Measurements from ENCODE around the gene KCTD15.
A peak's percentile ranks its signal among the peaks of the same experiment; 100 is the strongest.

The KCTD15 gene, protein sequence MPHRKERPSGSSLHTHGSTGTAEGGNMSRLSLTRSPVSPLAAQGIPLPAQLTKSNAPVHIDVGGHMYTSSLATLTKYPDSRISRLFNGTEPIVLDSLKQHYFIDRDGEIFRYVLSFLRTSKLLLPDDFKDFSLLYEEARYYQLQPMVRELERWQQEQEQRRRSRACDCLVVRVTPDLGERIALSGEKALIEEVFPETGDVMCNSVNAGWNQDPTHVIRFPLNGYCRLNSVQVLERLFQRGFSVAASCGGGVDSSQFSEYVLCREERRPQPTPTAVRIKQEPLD

GRCh38 chr19:33796164-33796875, at the start of gene KCTD15:
Gene KCTD15, plus strand, starts transcription at chr19:33796870. Its CDS starts 3,585 bp downstream, at chr19:33800455.
- peak; percentile 49 for DNase-seq

GRCh38 chr19:33747273-33747672, 49.4 kb upstream of the KCTD15 start:
- DNase-seq: no peak

GRCh38 chr19:33748231-33748630, 48.4 kb upstream of the KCTD15 start:
- no peak for DNase-seq

DNA sequence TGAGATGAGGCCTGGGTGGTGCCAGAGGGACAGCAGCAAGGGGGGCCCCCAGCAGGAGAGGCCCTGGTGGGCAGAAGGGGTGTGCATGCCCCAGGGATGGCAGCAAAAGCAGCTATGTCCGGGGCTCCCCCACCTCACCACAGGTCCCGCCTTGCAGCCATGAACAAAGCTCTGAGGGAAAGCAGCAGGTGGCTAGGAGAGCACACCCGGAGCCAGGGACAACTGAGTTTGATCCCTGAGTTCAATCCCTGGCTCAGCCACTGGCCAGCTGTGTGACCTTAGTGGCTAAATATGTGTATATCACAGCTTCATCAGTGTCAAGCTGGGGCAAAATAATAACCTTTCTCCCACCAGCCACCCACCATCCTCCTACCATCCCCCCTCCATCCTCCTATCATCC, 47.7 kb upstream of the KCTD15 start:
- DNase-seq: no peak

- DNase-seq: no peak
Measured at GRCh38 chr19:33749619-33750175, 47.0 kb upstream of the KCTD15 start.

- DNase-seq: no peak
Measured at GRCh38 chr19:33750587-33751435, 45.9 kb upstream of the KCTD15 start.

DNA sequence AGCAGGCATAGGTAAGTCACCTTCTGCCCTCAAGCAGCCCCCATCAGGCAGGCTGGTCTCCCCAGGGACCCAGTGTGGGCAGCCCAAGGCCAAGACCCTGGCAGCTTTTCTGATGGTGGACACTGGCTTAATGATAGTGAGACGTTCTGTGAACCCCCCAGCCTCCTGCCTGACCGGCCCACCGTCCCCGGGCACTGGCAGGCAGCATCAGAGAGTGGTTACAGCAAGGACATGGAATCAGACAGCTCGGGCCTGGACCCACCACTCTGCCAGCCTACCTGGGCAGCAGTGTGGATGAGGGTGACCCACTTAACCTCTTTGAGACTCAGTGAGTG, 45.3 kb upstream of the KCTD15 start:
- DNase-seq: no peak

DNA sequence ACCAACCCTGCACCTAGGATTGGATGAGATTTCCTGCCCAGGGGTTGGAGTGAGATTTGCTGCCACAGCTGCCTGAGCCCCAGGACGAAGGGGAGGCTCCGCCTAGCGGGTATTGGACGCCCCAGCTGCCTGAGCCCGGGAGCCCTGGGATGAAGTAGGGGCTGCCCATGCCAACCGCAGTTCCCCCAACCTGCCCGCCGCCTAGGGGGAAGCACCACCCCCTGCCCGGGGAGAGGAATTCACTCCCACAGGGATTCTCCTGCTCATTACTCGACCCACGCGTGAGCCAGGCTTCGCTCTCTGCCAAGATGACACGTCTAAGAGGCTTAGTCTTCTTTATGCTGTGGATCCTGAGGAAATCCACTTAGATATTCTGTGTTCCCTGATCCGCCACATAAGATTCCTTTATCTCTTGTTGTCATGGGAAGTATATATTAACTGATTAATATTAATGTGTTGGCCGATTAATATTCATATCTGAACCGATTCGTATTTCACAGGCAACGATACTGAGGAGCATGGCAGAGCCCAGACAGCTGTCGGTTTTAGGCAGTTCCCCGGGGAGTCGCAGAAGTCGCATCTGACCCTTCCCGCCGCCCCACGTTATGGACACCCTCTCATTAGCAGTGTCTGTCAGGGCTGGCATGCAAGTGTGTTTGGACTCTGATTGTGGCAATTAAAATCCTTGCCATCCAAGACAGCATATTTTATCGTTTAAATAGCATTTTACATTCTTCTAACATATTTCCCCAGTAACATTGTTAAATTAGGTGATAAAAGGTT, 44.5 kb upstream of the KCTD15 start:
- no peak for DNase-seq

DNA sequence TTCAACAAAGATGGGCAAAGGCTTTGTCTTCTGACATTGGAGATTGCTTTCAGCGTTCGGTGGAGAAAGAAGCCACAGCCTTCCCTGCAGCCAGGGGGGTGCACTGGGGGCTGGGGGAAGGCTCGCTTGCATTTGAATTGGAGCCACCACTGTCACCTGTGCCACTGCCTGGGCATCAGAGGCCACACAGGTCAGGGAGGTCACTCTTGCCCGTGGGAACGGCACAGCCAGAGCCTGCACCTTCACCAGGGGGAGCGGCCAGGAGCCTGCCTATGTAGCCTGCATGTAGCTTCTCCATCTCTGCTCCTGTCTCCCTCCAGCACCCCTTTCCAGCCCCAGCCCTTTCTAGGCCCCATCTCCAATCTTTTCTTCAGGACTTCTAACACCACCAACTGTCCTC, 43.7 kb upstream of the KCTD15 start:
- DNase-seq: no peak

DNA sequence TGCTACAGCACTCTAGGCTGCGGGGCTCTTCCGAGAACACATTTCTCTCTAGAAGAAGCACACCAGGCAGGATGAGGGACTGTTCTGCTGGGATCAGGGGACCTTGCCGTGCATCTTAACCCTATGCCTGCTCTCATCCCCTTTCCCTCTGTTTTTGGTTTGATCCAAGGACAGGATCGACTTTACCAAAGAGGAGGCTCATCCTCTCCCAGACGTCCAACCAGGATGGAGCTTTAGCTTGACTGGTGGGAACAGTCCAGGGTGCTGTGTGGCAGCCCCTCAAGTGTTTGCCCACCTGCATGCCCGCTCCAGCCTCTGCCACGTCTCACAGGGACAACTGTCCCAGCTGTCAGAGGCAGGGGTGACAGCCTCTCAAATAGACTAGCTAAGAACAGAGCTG, 42.3 kb upstream of the KCTD15 start:
- no peak for DNase-seq

DNA sequence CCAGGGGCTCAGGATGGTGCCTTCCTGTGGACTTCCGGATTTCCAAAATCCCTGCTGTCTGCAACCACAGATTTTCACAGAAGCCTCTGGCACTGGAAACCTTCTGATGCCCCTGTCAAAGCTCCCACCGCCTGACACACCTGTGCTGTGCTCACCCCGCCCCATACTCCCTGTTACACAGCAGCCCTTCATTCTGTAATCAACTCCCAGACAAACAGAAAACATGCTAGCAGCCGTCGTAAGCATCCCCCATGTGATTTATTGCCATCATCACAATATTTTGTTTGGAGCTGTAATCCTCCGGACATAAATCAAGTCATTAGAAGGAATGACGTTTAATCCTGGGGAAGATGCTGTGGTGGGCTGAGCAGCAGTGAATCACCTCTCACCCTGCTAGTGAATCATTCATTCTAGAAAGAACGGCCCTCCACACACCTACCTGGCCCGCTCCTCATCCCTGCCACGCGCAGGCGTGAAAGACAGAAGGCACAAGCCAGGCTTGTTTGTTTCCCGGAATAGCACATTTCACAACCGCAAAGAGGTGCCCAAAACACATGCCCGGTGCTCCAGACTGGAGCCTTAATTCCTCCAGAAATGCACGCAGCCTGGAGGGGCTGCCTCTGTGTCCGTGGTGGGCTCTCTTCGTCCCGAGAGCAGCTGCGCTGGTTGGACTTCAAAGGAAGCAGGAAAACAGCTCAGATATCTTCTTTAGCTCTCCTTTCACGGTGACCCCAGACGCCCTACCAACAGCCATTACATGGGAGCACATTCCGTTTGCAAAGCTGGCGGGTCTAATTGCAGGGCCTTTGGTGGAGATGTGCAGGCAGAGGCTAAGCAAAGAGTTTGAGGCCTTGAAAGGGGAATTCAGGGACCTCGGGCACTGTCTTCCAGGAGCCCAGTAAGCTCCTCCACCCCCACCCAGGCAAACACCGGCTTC, 41.3 kb upstream of the KCTD15 start:
- no peak for DNase-seq

DNA sequence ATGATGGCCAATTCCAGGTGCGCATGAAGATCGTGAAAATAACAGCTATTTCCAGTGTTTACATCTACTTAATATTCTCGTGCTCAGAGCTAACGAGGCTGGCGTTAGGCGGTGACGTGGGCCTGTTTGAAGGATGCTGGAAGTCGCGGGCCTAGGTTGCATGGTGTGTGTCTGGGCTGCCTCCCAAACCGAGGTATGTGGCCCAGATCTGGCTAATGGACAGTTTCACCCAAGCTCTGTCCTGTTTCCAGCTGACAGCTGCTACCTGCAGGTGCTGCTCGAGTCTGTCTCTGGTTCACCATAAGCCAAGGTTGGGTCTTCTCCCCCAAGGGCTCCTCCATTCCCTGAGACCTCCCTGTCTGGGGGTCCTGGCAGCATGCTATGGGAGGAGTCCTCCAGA, 40.5 kb upstream of the KCTD15 start:
- DNase-seq: no peak

DNA sequence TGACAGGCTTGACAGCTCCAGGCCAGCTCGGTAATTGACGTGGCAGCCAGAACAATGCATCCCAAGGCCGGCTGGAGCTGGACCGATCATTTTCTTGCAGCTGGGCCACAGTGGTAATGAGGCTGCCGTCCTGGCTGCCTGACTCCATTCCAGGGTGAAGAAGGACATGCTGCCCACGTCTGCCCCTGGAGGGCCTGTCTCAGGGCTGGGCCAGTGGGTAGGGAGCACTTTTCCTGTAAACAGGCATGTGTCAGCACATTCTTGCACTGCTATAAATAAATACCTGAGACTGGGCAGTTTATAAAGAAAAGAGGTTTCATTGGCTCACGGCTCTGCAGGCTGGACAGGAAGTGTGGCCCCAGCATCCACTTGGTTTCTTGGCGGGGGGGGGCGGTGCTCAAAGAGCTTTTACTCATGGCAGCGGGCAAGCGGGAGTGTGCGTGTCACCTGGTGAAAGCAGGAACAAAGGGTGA, 38.1 kb upstream of the KCTD15 start:
- no peak for DNase-seq

GRCh38 chr19:33759356-33759755, 37.3 kb upstream of the KCTD15 start:
- DNase-seq: no peak

DNA sequence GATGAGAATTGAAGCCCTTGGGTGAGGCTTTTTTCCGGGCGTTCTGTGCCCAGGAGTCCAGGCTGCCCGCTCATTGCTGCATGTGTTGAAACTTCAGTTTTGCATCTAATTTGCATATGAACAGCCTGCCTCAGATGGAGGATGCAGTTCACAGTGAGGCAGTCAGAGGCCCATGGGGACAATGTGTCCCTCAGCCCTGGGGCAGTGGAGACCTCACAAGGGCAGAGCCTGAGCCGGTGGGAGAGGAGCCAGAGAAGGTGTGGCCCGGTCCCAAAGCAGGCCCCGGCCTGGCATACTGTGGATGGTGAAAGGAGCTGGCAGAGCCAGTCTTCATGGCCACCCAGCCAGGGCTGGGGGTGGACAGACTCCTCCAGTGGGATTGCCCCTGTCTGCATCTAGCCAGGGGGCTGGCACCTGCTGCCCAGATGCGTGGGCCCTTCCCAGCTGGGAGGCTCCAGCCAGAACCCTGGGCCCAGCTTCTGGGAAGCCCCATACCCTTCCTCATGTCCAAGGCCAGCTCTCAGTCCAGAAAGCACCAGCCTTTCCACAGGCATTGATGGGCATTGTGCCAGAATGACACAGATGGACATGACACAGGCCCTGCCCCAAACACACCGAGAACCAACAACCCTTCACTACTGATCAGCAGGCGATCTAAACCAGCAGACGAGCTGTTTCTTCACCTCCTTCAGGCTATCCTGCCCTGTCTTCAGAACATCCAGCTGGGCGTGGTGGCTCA, 32.9 kb upstream of the KCTD15 start:
- DNase-seq: no peak

GRCh38 chr19:33766623-33767022, 30.0 kb upstream of the KCTD15 start:
- DNase-seq: no peak

GRCh38 chr19:33767898-33768413, 28.7 kb upstream of the KCTD15 start:
- DNase-seq: peak; percentile 55

DNA sequence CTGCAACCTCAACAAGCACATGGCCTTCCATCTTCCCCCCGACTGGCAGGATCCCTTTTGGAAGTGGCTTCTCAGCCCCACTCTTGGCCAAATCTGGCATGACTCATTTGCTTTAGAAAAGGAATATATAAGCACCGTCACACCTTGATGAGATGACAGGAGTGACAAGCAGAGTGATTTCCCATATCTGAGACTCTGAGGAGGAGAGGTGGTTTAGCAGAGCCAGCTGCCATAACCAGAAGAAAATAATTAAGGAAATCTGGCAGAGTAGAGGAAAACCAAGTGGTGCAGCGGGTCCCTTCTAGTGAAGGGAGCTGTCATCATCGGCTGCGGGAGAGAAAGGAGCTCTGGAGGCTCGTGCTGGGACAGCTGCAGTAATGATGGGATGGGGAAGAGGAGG, 27.5 kb upstream of the KCTD15 start:
- no peak for DNase-seq

DNA sequence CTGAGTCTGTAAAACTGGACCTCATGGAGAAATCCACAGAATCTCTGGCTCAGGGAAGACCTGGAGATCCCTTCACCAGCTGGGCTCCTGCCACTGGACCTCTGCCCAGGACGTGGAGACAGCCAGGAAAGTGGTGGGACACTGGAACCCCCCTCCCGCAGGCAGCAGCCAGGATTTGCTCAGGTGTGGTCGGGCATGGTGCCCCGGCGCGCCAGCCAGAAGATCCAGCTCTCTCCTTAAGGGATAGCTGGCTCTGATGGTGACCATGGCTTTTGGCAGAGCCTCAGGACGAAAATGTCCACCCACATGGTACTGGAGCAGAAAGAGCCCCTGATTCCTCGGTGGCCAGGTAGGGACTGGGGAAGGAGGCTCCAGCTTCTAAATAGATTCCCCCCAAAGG, 26.6 kb upstream of the KCTD15 start:
- no peak for DNase-seq

DNA sequence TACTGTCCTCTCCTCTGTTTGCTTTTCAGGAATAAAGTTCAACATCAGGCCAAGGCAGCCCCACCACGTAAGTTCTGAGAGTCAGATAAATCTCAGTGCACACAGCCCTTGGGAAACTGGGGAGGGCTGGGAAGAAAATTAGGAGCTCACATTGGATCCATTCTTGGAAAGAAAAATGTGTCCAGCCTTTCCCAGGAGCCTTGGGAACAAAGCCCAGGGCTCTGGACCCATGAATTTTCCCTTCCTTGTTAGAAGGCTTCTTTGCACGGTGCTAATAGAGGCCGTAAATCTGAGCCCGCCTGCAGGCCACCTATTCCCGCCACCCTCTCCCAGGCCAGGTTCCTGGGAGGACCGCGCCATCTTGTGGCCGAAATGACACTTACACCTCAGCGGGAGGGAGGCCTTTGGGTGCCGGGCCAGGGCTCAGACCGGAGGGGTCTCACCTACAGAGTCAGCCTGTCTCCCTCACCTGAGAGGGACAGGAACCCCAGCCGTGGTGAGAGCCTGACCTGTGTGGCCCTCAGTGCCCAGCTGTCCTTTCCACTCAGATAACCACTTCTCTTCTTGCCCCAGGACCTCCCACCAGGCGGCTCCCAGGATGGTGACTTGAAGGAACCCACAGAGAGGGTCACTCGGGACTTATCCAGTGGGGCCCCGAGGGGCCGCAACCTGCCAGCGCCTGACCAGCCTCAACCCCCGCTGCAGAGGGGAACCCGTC, 25.1 kb upstream of the KCTD15 start:
- DNase-seq: peak; percentile 88

Measured in stimulated activated CD8-positive, alpha-beta memory T cell treated with anti-CD3 and anti-CD28 coated beads, Interleukin-4, amount 100 ng/mL, for 48 hours (primary cell).